Colonic mucosa (tissue), 4 donors: ENCODE data around the gene INHA. TPM values are rescaled to one million over a fixed set of nuclear protein-coding genes. Genes with fewer than 3 reads are reported as not detected.

Experiments
- DNase-seq: peaks from one replicate; pipeline ENCODE4 v3.0.0-alpha.2; 2020
- H3K27ac ChIP-seq: fragments of 200-600 bp; one replicate; pipeline ENCODE4 v1.8.0; 2021
- H3K27me3 ChIP-seq: fragments of 200-600 bp; one replicate; pipeline ENCODE4 v1.8.0; 2021
- H3K36me3 ChIP-seq: fragments of 200-600 bp; one replicate; pipeline ENCODE4 v1.8.0; 2021
- H3K4me1 ChIP-seq: fragments of 200-600 bp; one replicate; pipeline ENCODE4 v1.8.0; 2021; ENCODE audit warnings: mild to moderate bottlenecking
- H3K4me3 ChIP-seq: fragments of 200-600 bp; one replicate; pipeline ENCODE4 v1.8.0; 2021
- H3K9ac ChIP-seq, 2 donors: one replicate each; pipeline ENCODE4 v1.7.0; 2013; ENCODE audit warnings: control low read depth in 2 of 2, low read depth in 2 of 2, low read length in 2 of 2
- H3K9me3 ChIP-seq: fragments of 200-600 bp; one replicate; pipeline ENCODE4 v1.8.0; 2021
- CTCF ChIP-seq: fragments of 200-600 bp; IDR thresholded peaks from one replicate; pipeline ENCODE4 v1.8.0; 2022; ENCODE audit warnings: antibody characterized with exemption, mild to moderate bottlenecking
- intact Hi-C: fragments of 100-400 bp; cut with DNase I; formaldehyde crosslinking; loops from one replicate; pipeline ENCODE4 v1.14.1; 2022
- total RNA-seq, 2 donors: library from RNA; stranded (reverse); fragmentation: NEBNext Ultra II Directional in 1 of 2; extraction: Animal tissue kit (Norgen Biotek cat#: 25700) in 1 of 2; gene quantifications; one replicate each; pipeline ENCODE4 v1.2.1, GENCODE V29; 2021
- donor health status: healthy.
- donor health status: DM: no; HTN: no; CAD: no.
- donor health status: DM: no; HTN: no; CAD: no.

Gene INHA
- total RNA-seq, 2 donors from 2014 or later = not detected

- no peak for DNase-seq
- Histone ChIP-seq H3K4me1 (no peaks in the 10 kb centered on the region), H3K4me3 (no peak overlapping the region), H3K36me3 (no peaks in the 10 kb centered on the region), H3K9me3 (no peaks in the 10 kb centered on the region), H3K9ac (no peak overlapping the region), H3K27me3 (no peaks in the 10 kb centered on the region), H3K27ac (no peak overlapping the region)
- intact Hi-C loops = no loop called here
- no peak for TF ChIP-seq CTCF
Measured at GRCh38 chr2:219559156-219559915, 12.8 kb upstream of the INHA start.

DNA sequence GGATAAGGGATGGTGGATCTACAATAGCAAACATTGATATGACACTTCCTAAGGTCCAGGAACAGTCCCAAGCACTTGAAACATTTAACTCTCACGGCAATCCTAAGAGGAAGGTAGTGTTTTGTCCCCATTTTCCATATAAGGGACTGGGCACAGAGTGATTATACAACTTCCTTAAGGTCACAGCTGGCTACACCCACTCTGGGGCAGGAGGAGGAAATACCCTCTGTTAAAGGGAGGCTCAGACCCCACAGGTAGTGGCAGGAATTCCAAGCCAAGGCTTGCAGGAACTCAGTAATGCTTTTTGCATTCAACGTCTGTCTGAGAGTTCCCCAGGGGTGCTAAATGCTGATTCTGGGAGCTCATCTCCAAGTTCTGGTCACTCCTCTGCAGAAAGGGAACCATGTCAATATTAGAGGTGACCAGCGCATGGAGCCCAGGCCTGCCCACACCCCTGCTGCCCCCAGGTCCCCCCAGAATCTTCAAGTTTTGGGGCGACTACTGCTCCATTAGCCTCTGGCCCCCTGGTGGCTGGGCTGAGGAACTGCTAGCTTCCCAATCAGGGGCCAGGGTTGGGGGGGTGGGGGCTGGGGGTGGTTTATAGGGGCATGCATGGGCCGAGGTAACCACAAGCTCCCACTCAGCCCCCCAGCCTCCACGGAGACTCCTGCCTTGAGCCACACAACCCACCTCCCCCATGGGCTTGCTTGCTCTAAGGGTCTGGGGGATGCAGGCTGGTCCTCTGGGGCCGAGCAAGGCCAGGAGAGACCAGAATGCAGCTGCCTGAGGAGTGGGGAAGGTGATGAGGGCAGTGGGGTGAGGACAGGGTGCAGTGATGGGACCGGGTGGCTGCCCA lies 11.8 kb upstream of the INHA start:
- Histone ChIP-seq H3K9me3 (no peaks in the 10 kb centered on the region), H3K36me3 (no peaks in the 10 kb centered on the region), H3K27me3 (no peaks in the 10 kb centered on the region), H3K4me1 (no peaks in the 10 kb centered on the region), H3K9ac (no peak overlapping the region), H3K27ac (no peak overlapping the region), H3K4me3 (no peak overlapping the region)
- intact Hi-C loops = no loop called here
- no peak for DNase-seq
- peak; percentile 74 for TF ChIP-seq CTCF

- DNase-seq = no peak
- Histone ChIP-seq H3K27ac (no peak overlapping the region), H3K9me3 (no peaks in the 10 kb centered on the region), H3K36me3 (no peaks in the 10 kb centered on the region), H3K4me1 (no peaks in the 10 kb centered on the region), H3K4me3 (no peak overlapping the region), H3K9ac (no peak overlapping the region), H3K27me3 (no peaks in the 10 kb centered on the region)
- intact Hi-C loops = no loop called here
- TF ChIP-seq CTCF = no peak
Measured at GRCh38 chr2:219560893-219561178, 11.3 kb upstream of the INHA start.

GRCh38 chr2:219561179-219562048 lies 10.7 kb upstream of the INHA start:
- H3K27me3 ChIP-seq = no peaks in the 10 kb centered on the region
- H3K4me3 ChIP-seq = no peak overlapping the region
- H3K9me3 ChIP-seq = no peaks in the 10 kb centered on the region
- TF ChIP-seq CTCF = no peak
- DNase-seq = no peak
- intact Hi-C loops = no loop called here
- no peak overlapping the region for H3K9ac ChIP-seq
- no peaks in the 10 kb centered on the region for H3K4me1 ChIP-seq
- no peaks in the 10 kb centered on the region for H3K36me3 ChIP-seq
- H3K27ac ChIP-seq = no peak overlapping the region
